Skin epidermis (tissue), 12 donors: ENCODE results near the gene COL15A1.

Experiments
- H3K27ac ChIP-seq, 21 experiments: fragments of 200-600 bp; sonication (generic) in 11 of 21; one replicate each; pipeline ENCODE4 v1.5.0; 2020; ENCODE audit warnings: mild to moderate bottlenecking in 3 of 21, inconsistent platforms in 2 of 21, moderate library complexity in 2 of 21
- H3K4me3 ChIP-seq, 7 experiments: fragments of 200-600 bp; sonication (generic) in 2 of 7; one replicate each; pipeline ENCODE4 v1.5.0; 2020; ENCODE audit warnings: inconsistent platforms in 2 of 7, mild to moderate bottlenecking in 2 of 7, moderate library complexity in 1 of 7

The COL15A1 gene

GRCh38 chr9:99042620-99043019, 98.9 kb downstream of the COL15A1 start:
- H3K4me3 ChIP-seq: no peak overlapping the region
- no peak overlapping the region for H3K27ac ChIP-seq

GRCh38 chr9:99044827-99045226, 101.1 kb downstream of the COL15A1 start:
- no peak overlapping the region for H3K4me3 ChIP-seq
- no peak overlapping the region for H3K27ac ChIP-seq

- no peak overlapping the region for H3K4me3 ChIP-seq
- peak overlapping the region in 1 of 21 experiments; percentile 14 for H3K27ac ChIP-seq
These were observed 102.4 kb downstream of the COL15A1 start for GRCh38 chr9:99046068-99046467.

GRCh38 chr9:99046542-99047071, 102.9 kb downstream of the COL15A1 start:
- H3K4me3 ChIP-seq: no peak overlapping the region

GRCh38 chr9:99049228-99049627, 105.5 kb downstream of the COL15A1 start:
- Histone ChIP-seq H3K27ac (no peak overlapping the region), H3K4me3 (no peak overlapping the region)

More at GRCh38 chr9:99046542-99047071, 102.9 kb downstream of the COL15A1 start:
- H3K27ac ChIP-seq: peak overlapping the region in 3 of 21 experiments; percentile 14 to 36 (median 14)

- Histone ChIP-seq H3K4me3 (no peak overlapping the region), H3K27ac (no peak overlapping the region)
These were observed 105.9 kb downstream of the COL15A1 start for GRCh38 chr9:99049641-99050040.

GRCh38 chr9:99050292-99050911, 106.7 kb downstream of the COL15A1 start:
- H3K27ac ChIP-seq: no peak overlapping the region
- no peak overlapping the region for H3K4me3 ChIP-seq

GRCh38 chr9:99050924-99051323, 107.2 kb downstream of the COL15A1 start:
- no peak overlapping the region for H3K27ac ChIP-seq

GRCh38 chr9:99051406-99051805, 107.7 kb downstream of the COL15A1 start:
- Histone ChIP-seq H3K27ac (no peak overlapping the region), H3K4me3 (no peak overlapping the region)

More at GRCh38 chr9:99050924-99051323, 107.2 kb downstream of the COL15A1 start:
- H3K4me3 ChIP-seq: no peak overlapping the region

GRCh38 chr9:99051851-99052250, 108.1 kb downstream of the COL15A1 start:
- peak overlapping the region in 2 of 21 experiments; percentile 11 to 47 for H3K27ac ChIP-seq
- H3K4me3 ChIP-seq: no peak overlapping the region

GRCh38 chr9:99052815-99053715, 109.4 kb downstream of the COL15A1 start:
- no peak overlapping the region for H3K4me3 ChIP-seq
- peak overlapping the region in 7 of 21 experiments; percentile 3 to 68 (median 11) for H3K27ac ChIP-seq

GRCh38 chr9:99054581-99054980, 110.9 kb downstream of the COL15A1 start:
- Histone ChIP-seq H3K27ac (no peak overlapping the region), H3K4me3 (no peak overlapping the region)

- Histone ChIP-seq H3K27ac (no peak overlapping the region), H3K4me3 (no peak overlapping the region)
These were observed 111.7 kb downstream of the COL15A1 start for GRCh38 chr9:99055384-99055783.

- H3K27ac ChIP-seq: peak overlapping the region in 1 of 21 experiments; percentile 92
- H3K4me3 ChIP-seq: no peak overlapping the region
These were observed 112.5 kb downstream of the COL15A1 start for GRCh38 chr9:99056186-99056585.

GRCh38 chr9:99056886-99057664, 113.4 kb downstream of the COL15A1 start:
- peak overlapping the region in 14 of 21 experiments; percentile 5 to 92 (median 80) for H3K27ac ChIP-seq

GRCh38 chr9:99057665-99058625, 114.2 kb downstream of the COL15A1 start:
- Histone ChIP-seq H3K27ac (peak overlapping the region in 20 of 21 experiments; percentile 4 to 92 (median 77)), H3K4me3 (no peak overlapping the region)

More at GRCh38 chr9:99056886-99057664, 113.4 kb downstream of the COL15A1 start:
- H3K4me3 ChIP-seq: no peak overlapping the region

- Histone ChIP-seq H3K4me3 (no peak overlapping the region), H3K27ac (peak overlapping the region in 19 of 21 experiments; percentile 4 to 92 (median 78))
These were observed 115.5 kb downstream of the COL15A1 start for GRCh38 chr9:99058964-99059921.
